Measurements from ENCODE around the gene ANTXR1. TPM values are rescaled to one million over a fixed set of nuclear protein-coding genes. Genes with fewer than 3 reads are reported as not detected.

Gene ANTXR1
- total RNA-seq, 1 experiment from 2014 or later: 181 TPM

GRCh38 chr2:69185807-69186206 is 172.8 kb downstream of the ANTXR1 start:
- Histone ChIP-seq H3K27ac (ENCODE audit: low read depth, low read length, poor library complexity, severe bottlenecking) (no peak overlapping the region), H3K4me3 (ENCODE audit: low read depth, low read length, poor library complexity, severe bottlenecking) (no peak overlapping the region), H3K27me3 (replicated peaks; ENCODE audit: insufficient read depth, low read depth, low read length, poor library complexity) (no peaks in the 10 kb centered on the region), H3K36me3 (ENCODE audit: insufficient read depth, low read length, poor library complexity, severe bottlenecking) (peaks cover 52% of the 10 kb centered on the region), H3K4me1 (ENCODE audit: insufficient read depth, low read length, poor library complexity, severe bottlenecking) (peaks cover 5% of the 10 kb centered on the region), H3K9me3 (ENCODE audit: low read depth, low read length, poor library complexity, severe bottlenecking) (no peaks in the 10 kb centered on the region)
- CTCF ChIA-PET: no interaction called here
- intact Hi-C loops (cut with micrococcal nuclease; ENCODE audit: unreplicated experiment): no loop called here
- POLR2A ChIA-PET (ENCODE audit: low non-redundant PET): interaction anchor here (0.7 kb wide), 1 partner anchor 386 kb away, joined by 3 read pairs; no protein-coding TSS in a partner anchor
- BruUV-seq (replicated peaks): no TSS peak
- peak; percentile 70 for DNase-seq (ENCODE audit: low spot score)
- TF ChIP-seq EZH2 (IDR thresholded peaks at IDR 0.05; ENCODE audit: borderline replicate concordance, low read depth, low read length, poor library complexity, severe bottlenecking) (no peak), CTCF (conservative IDR thresholded peaks at IDR 0.05; ENCODE audit: low read depth, low read length) (no peak)

- intact Hi-C loops (cut with micrococcal nuclease; ENCODE audit: unreplicated experiment): no loop called here
Measured at GRCh38 chr2:69186614-69187013, 173.6 kb downstream of the ANTXR1 start.

GRCh38 chr2:69188182-69188900 is 175.4 kb downstream of the ANTXR1 start:
- DNase-seq (ENCODE audit: low spot score): peak; percentile 33
- Histone ChIP-seq H3K9me3 (ENCODE audit: low read depth, low read length, poor library complexity, severe bottlenecking) (no peaks in the 10 kb centered on the region), H3K27ac (ENCODE audit: low read depth, low read length, poor library complexity, severe bottlenecking) (no peak overlapping the region), H3K36me3 (ENCODE audit: insufficient read depth, low read length, poor library complexity, severe bottlenecking) (peaks cover 44% of the 10 kb centered on the region), H3K4me3 (ENCODE audit: low read depth, low read length, poor library complexity, severe bottlenecking) (no peak overlapping the region), H3K27me3 (replicated peaks; ENCODE audit: insufficient read depth, low read depth, low read length, poor library complexity) (no peaks in the 10 kb centered on the region), H3K4me1 (ENCODE audit: insufficient read depth, low read length, poor library complexity, severe bottlenecking) (peaks cover 9% of the 10 kb centered on the region)
- ChIA-PET CTCF (no interaction called here), POLR2A (ENCODE audit: low non-redundant PET) (no interaction called here)
- TF ChIP-seq CTCF (conservative IDR thresholded peaks at IDR 0.05; ENCODE audit: low read depth, low read length): no peak
- no peak for TF ChIP-seq EZH2 (IDR thresholded peaks at IDR 0.05; ENCODE audit: borderline replicate concordance, low read depth, low read length, poor library complexity, severe bottlenecking)
- BruUV-seq (replicated peaks): no TSS peak
- intact Hi-C loops (cut with micrococcal nuclease; ENCODE audit: unreplicated experiment): no loop called here

More at GRCh38 chr2:69186614-69187013, 173.6 kb downstream of the ANTXR1 start:
- H3K4me1 ChIP-seq (ENCODE audit: insufficient read depth, low read length, poor library complexity, severe bottlenecking): peaks cover 9% of the 10 kb centered on the region
- H3K27ac ChIP-seq (ENCODE audit: low read depth, low read length, poor library complexity, severe bottlenecking): no peak overlapping the region
- BruUV-seq (replicated peaks): no TSS peak
- POLR2A ChIA-PET (ENCODE audit: low non-redundant PET): no interaction called here
- TF ChIP-seq EZH2 (IDR thresholded peaks at IDR 0.05; ENCODE audit: borderline replicate concordance, low read depth, low read length, poor library complexity, severe bottlenecking): no peak
- CTCF ChIA-PET: no interaction called here
- peaks cover 49% of the 10 kb centered on the region for H3K36me3 ChIP-seq (ENCODE audit: insufficient read depth, low read length, poor library complexity, severe bottlenecking)
- DNase-seq (ENCODE audit: low spot score): no peak
- no peak overlapping the region for H3K4me3 ChIP-seq (ENCODE audit: low read depth, low read length, poor library complexity, severe bottlenecking)
- no peaks in the 10 kb centered on the region for H3K9me3 ChIP-seq (ENCODE audit: low read depth, low read length, poor library complexity, severe bottlenecking)
- H3K27me3 ChIP-seq (replicated peaks; ENCODE audit: insufficient read depth, low read depth, low read length, poor library complexity): no peaks in the 10 kb centered on the region

Measured in A673 (cell line).